Skeletal muscle satellite cell (primary cell): ENCODE measurements around the gene PER2.

Experiments used
- H3K27me3 ChIP-seq: 2 replicates; pipeline ENCODE4 v1.7.0; 2013; ENCODE audit warnings: low read length; ENCODE audit not compliant: control insufficient read depth, insufficient read depth
- H3K36me3 ChIP-seq: 2 replicates; pipeline ENCODE4 v1.7.0; 2013; ENCODE audit warnings: mild to moderate bottlenecking, control low read depth, low read length; ENCODE audit not compliant: insufficient read depth
- H3K4me1 ChIP-seq: 2 replicates; pipeline ENCODE4 v1.7.0; 2013; ENCODE audit warnings: low read length; ENCODE audit not compliant: control insufficient read depth, insufficient read depth
- H3K4me2 ChIP-seq: 2 replicates; pipeline ENCODE4 v1.7.0; 2013; ENCODE audit warnings: mild to moderate bottlenecking, low read length
- H3K4me3 ChIP-seq: 2 replicates; pipeline ENCODE4 v1.7.0; 2013; ENCODE audit warnings: low read length
- H3K9ac ChIP-seq: 2 replicates; pipeline ENCODE4 v1.7.0; 2013; ENCODE audit warnings: mild to moderate bottlenecking, low read depth, low read length, moderate library complexity
- H3K9me3 ChIP-seq: replicated peaks from 2 replicates; pipeline ENCODE4 v1.7.0; 2013; ENCODE audit warnings: mild to moderate bottlenecking, control low read depth, low read length

PER2 gene

GRCh38 chr2:238239863-238240756, 48.3 kb downstream of the PER2 start, which contains the start of gene HES6:
TSS of gene HES6 (minus strand) at chr2:238240038. CDS start at chr2:238239905, 133 bp downstream.
- peaks cover 16% of the 10 kb centered on the region for H3K4me1 ChIP-seq
- no peaks in the 10 kb centered on the region for H3K36me3 ChIP-seq
- H3K4me3 ChIP-seq, result peak within 1 kb of the TSS; percentile 87
- H3K27me3 ChIP-seq, result peaks cover 23% of the 10 kb centered on the region
- H3K9me3 ChIP-seq, result no peaks in the 10 kb centered on the region
- peak within 1 kb of the TSS; percentile 93 for H3K4me2 ChIP-seq
- peak within 1 kb of the TSS; percentile 71 for H3K9ac ChIP-seq

- Histone ChIP-seq H3K4me1 (peaks cover 16% of the 10 kb centered on the region), H3K9me3 (no peaks in the 10 kb centered on the region), H3K9ac (peak overlapping the region; percentile 71)
Observed at GRCh38 chr2:238239543-238239862, 48.9 kb downstream of the PER2 start.

GRCh38 chr2:238238766-238239542, 49.5 kb downstream of the PER2 start:
- peak overlapping the region; percentile 87 for H3K4me3 ChIP-seq

More at GRCh38 chr2:238239543-238239862, 48.9 kb downstream of the PER2 start:
- peak overlapping the region; percentile 87 for H3K4me3 ChIP-seq
- peaks cover 23% of the 10 kb centered on the region for H3K27me3 ChIP-seq
- H3K4me2 ChIP-seq, result peak overlapping the region; percentile 93
- H3K36me3 ChIP-seq, result no peaks in the 10 kb centered on the region

GRCh38 chr2:238238311-238238765, 50.1 kb downstream of the PER2 start:
- Histone ChIP-seq H3K9ac (no peak overlapping the region), H3K36me3 (no peaks in the 10 kb centered on the region), H3K4me2 (no peak overlapping the region), H3K27me3 (peaks cover 23% of the 10 kb centered on the region), H3K9me3 (no peaks in the 10 kb centered on the region), H3K4me1 (peaks cover 16% of the 10 kb centered on the region), H3K4me3 (no peak overlapping the region)

More at GRCh38 chr2:238238766-238239542, 49.5 kb downstream of the PER2 start:
- Histone ChIP-seq H3K36me3 (no peaks in the 10 kb centered on the region), H3K9me3 (no peaks in the 10 kb centered on the region), H3K9ac (no peak overlapping the region), H3K4me2 (peak overlapping the region; percentile 69), H3K4me1 (peaks cover 16% of the 10 kb centered on the region), H3K27me3 (peaks cover 23% of the 10 kb centered on the region)

- Histone ChIP-seq H3K36me3 (no peaks in the 10 kb centered on the region), H3K27me3 (peaks cover 23% of the 10 kb centered on the region), H3K9me3 (no peaks in the 10 kb centered on the region), H3K9ac (no peak overlapping the region), H3K4me2 (no peak overlapping the region), H3K4me3 (no peak overlapping the region), H3K4me1 (peaks cover 13% of the 10 kb centered on the region)
Observed at GRCh38 chr2:238237431-238238135, 50.8 kb downstream of the PER2 start.

GRCh38 chr2:238236571-238236970, 51.8 kb downstream of the PER2 start:
- H3K4me3 ChIP-seq, result no peak overlapping the region
- peaks cover 12% of the 10 kb centered on the region for H3K4me1 ChIP-seq
- peaks cover 31% of the 10 kb centered on the region for H3K27me3 ChIP-seq
- H3K9me3 ChIP-seq, result no peaks in the 10 kb centered on the region
- no peak overlapping the region for H3K4me2 ChIP-seq
- no peaks in the 10 kb centered on the region for H3K36me3 ChIP-seq
- H3K9ac ChIP-seq, result no peak overlapping the region

GRCh38 chr2:238235856-238236255, 52.6 kb downstream of the PER2 start:
- Histone ChIP-seq H3K4me3 (no peak overlapping the region), H3K27me3 (peaks cover 37% of the 10 kb centered on the region), H3K9me3 (no peaks in the 10 kb centered on the region), H3K36me3 (no peaks in the 10 kb centered on the region), H3K4me2 (no peak overlapping the region), H3K9ac (no peak overlapping the region), H3K4me1 (peaks cover 9% of the 10 kb centered on the region)

- Histone ChIP-seq H3K9ac (no peak overlapping the region), H3K36me3 (no peaks in the 10 kb centered on the region), H3K4me3 (no peak overlapping the region), H3K9me3 (no peaks in the 10 kb centered on the region), H3K4me1 (peaks cover 7% of the 10 kb centered on the region), H3K4me2 (no peak overlapping the region), H3K27me3 (peaks cover 37% of the 10 kb centered on the region)
Observed at GRCh38 chr2:238235331-238235732, 53.1 kb downstream of the PER2 start.

- no peak overlapping the region for H3K4me3 ChIP-seq
- no peaks in the 10 kb centered on the region for H3K4me1 ChIP-seq
- H3K4me2 ChIP-seq, result no peak overlapping the region
- peaks cover 43% of the 10 kb centered on the region for H3K27me3 ChIP-seq
- H3K9me3 ChIP-seq, result no peaks in the 10 kb centered on the region
- no peaks in the 10 kb centered on the region for H3K36me3 ChIP-seq
- no peak overlapping the region for H3K9ac ChIP-seq
Observed at GRCh38 chr2:238233625-238234024, 54.8 kb downstream of the PER2 start.

- Histone ChIP-seq H3K9me3 (no peaks in the 10 kb centered on the region), H3K9ac (no peak overlapping the region), H3K36me3 (no peaks in the 10 kb centered on the region), H3K27me3 (peaks cover 38% of the 10 kb centered on the region), H3K4me2 (peak overlapping the region; percentile 53), H3K4me1 (no peaks in the 10 kb centered on the region), H3K4me3 (peak overlapping the region; percentile 67)
Observed at GRCh38 chr2:238231809-238232208, 56.6 kb downstream of the PER2 start.

- peaks cover 33% of the 10 kb centered on the region for H3K27me3 ChIP-seq
- H3K4me3 ChIP-seq, result peak overlapping the region; percentile 67
- no peak overlapping the region for H3K9ac ChIP-seq
Observed at GRCh38 chr2:238231251-238231793, 57.1 kb downstream of the PER2 start.

More at GRCh38 chr2:238231251-238231793, 57.1 kb downstream of the PER2 start:
- Histone ChIP-seq H3K36me3 (no peaks in the 10 kb centered on the region), H3K4me2 (peak overlapping the region; percentile 53), H3K4me1 (no peaks in the 10 kb centered on the region), H3K9me3 (no peaks in the 10 kb centered on the region)
